Measurements from ENCODE around the gene WDR7.

DNA sequence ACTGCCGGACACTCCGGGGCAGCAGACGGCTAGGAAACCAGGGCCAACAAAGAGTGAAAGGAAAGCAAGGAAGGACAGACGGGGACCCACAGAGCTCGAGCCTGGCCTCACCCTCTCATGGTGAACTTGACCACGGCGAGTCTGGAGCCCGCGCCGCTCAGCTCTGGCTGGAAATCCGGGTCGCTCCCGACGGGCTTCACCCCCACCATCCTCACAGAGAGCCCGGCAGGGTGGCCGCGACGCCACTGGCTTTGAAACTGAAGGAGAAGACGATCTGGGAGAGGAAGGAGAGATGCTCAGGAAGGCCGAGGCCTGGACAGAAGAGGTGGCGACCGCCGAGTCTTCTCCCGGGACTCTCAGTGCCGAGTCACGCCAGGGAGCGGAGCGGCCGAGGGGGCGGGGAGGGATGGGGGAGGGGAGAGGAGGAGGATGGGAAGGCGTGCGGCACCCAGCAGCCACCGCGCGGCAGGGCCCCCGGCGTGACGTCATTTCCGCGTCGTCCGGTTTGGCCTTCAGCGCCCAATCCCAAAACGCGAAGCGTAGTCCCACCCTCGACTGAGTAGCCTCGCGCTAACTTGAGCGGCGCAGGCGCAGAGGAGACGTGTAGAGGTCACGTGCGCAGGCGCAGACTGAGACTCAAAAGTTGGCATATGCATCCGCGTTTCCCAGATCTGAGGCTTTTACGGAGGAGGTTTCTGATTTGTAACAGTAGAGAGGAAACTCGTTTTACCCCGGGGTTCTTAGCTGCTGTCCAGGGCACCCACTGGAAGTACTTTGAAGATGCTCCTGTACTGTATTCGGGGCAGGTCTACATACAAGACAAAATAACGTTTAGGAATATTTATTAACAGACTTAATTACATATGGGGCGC lies 12.7 kb upstream of the WDR7 start, which contains the start of gene TXNL1:
- TF ChIP-seq, protein P1, sequence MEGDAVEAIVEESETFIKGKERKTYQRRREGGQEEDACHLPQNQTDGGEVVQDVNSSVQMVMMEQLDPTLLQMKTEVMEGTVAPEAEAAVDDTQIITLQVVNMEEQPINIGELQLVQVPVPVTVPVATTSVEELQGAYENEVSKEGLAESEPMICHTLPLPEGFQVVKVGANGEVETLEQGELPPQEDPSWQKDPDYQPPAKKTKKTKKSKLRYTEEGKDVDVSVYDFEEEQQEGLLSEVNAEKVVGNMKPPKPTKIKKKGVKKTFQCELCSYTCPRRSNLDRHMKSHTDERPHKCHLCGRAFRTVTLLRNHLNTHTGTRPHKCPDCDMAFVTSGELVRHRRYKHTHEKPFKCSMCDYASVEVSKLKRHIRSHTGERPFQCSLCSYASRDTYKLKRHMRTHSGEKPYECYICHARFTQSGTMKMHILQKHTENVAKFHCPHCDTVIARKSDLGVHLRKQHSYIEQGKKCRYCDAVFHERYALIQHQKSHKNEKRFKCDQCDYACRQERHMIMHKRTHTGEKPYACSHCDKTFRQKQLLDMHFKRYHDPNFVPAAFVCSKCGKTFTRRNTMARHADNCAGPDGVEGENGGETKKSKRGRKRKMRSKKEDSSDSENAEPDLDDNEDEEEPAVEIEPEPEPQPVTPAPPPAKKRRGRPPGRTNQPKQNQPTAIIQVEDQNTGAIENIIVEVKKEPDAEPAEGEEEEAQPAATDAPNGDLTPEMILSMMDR (IDR thresholded peaks at IDR 0.05): no peak
- TF ChIP-seq EP300 (IDR thresholded peaks at IDR 0.05) (no peak), POLR2A (IDR thresholded peaks at IDR 0.05) (peak; percentile 73 to 77)

Data from gastroesophageal sphincter (tissue), 3 donors.